HL-60 (cell line): ENCODE data around the gene MAPRE2.

ENCODE experiments used
- DNase-seq, 2 experiments: peaks; one replicate each; pipeline ENCODE4 v3.0.0-alpha.2; 2010 to 2020; ENCODE audit warnings: low read depth in 1 of 2, low spot score in 1 of 2
- H3K27ac ChIP-seq: fragments of 250-450 bp; sonication (Bioruptor Pico); replicated peaks from 2 replicates; pipeline ENCODE4 v1.5.1; 2020; ENCODE audit warnings: mild to moderate bottlenecking, moderate library complexity
- H3K27me3 ChIP-seq: fragments of 250-450 bp; sonication (Bioruptor Pico); 2 replicates; pipeline ENCODE4 v1.5.1; 2021; ENCODE audit warnings: mild to moderate bottlenecking, moderate library complexity; ENCODE audit not compliant: insufficient read depth, poor library complexity, severe bottlenecking
- H3K4me3 ChIP-seq: replicated peaks from 2 replicates; pipeline ENCODE4 v1.5.1; 2011; ENCODE audit warnings: mild to moderate bottlenecking, control low read depth, low read length; ENCODE audit not compliant: insufficient read depth
- GABPA ChIP-seq: IDR thresholded peaks from 2 replicates; pipeline ENCODE4 v1.6.1; 2012; ENCODE audit warnings: low read depth
- POLR2AphosphoS5 ChIP-seq: IDR thresholded peaks from 2 replicates; pipeline ENCODE4 v1.6.1; 2012; ENCODE audit warnings: low read depth
- REST ChIP-seq: IDR thresholded peaks from 2 replicates; pipeline ENCODE4 v1.6.1; 2012; ENCODE audit warnings: low read depth; ENCODE audit not compliant: insufficient replicate concordance
- SPI1 ChIP-seq: IDR thresholded peaks from 2 replicates; pipeline ENCODE4 v1.6.1; 2012; ENCODE audit warnings: low read depth, mild to moderate bottlenecking, borderline replicate concordance
- TF ChIP-seq, protein P1 (sequence below): IDR thresholded peaks from one replicate; pipeline ENCODE4 v1.5.1; 2011; ENCODE audit warnings: low read length, control low read depth, inconsistent platforms; ENCODE audit not compliant: insufficient read depth

The MAPRE2 gene

DNA sequence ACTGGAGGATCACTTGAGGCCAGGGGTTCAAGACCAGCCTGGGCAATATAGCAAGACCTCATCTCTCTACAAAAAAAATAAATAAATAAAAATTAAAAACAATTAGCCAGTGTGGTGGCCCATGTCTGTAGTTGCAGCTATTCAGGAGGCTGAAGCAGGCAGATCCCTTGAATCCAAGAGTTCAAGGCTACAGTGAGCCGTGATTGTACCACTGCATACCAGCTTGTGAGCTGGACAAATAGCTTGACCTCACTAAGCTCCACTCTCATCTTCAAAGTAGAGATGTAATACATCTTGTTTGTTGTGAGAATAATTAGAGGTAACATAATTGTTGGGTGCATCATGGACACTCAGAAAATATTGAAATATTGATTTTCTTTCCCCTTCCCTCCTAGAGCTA, 31.1 kb upstream of the MAPRE2 start:
- DNase-seq, result no peak
- H3K27me3 ChIP-seq, result no peaks in the 10 kb centered on the region
- H3K4me3 ChIP-seq, result no peak overlapping the region
- no peak overlapping the region for H3K27ac ChIP-seq
- TF ChIP-seq, protein P1, sequence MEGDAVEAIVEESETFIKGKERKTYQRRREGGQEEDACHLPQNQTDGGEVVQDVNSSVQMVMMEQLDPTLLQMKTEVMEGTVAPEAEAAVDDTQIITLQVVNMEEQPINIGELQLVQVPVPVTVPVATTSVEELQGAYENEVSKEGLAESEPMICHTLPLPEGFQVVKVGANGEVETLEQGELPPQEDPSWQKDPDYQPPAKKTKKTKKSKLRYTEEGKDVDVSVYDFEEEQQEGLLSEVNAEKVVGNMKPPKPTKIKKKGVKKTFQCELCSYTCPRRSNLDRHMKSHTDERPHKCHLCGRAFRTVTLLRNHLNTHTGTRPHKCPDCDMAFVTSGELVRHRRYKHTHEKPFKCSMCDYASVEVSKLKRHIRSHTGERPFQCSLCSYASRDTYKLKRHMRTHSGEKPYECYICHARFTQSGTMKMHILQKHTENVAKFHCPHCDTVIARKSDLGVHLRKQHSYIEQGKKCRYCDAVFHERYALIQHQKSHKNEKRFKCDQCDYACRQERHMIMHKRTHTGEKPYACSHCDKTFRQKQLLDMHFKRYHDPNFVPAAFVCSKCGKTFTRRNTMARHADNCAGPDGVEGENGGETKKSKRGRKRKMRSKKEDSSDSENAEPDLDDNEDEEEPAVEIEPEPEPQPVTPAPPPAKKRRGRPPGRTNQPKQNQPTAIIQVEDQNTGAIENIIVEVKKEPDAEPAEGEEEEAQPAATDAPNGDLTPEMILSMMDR, result no peak

DNA sequence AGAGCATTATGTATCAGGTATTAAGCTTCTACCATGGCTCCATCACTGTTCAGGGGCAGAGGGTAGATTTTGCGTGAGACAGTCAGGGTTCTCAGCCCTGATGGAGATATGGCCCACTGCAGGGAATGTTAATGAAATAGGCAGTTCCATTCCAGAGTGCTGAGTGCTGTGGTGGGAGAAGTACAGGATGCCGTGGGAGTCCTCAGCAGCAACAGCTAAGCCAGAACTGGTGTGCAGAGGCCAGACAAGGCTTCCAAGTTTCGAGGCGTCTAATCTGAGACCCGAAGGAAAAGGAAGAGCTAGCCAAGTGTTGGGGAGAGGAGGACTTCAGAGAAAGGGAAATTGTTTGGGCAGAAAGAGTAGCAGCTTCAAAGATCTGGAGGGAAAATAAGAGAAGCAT, 30.2 kb upstream of the MAPRE2 start:
- Histone ChIP-seq H3K27me3 (no peaks in the 10 kb centered on the region), H3K4me3 (no peak overlapping the region), H3K27ac (no peak overlapping the region)
- DNase-seq, result no peak
- TF ChIP-seq REST (no peak), SPI1 (no peak), GABPA (no peak), POLR2AphosphoS5 (no peak)
- TF ChIP-seq, protein P1, result no peak

DNA sequence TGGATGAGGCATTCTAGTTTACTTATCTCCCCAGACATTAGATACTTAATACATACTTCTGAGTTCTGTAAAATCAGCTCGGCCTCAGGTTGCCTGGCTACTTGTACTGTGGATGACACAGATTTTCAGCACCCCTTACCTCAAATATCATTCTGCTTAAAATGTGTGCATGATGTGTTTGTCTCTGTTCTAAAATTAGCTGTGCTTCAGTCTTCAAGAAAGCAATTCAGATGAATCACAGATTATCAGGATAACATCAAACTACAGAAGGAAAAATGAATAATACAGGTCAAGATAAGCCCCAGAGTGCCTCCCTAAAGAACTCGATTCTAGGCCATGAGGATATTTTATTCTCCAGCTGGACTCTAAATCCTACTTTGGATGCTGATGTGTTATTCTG, 21.3 kb upstream of the MAPRE2 start:
- Histone ChIP-seq H3K27ac (no peak overlapping the region), H3K4me3 (no peak overlapping the region), H3K27me3 (no peaks in the 10 kb centered on the region)
- TF ChIP-seq, protein P1, result no peak
- TF ChIP-seq REST (no peak), POLR2AphosphoS5 (no peak), GABPA (no peak), SPI1 (no peak)
- no peak for DNase-seq

DNA sequence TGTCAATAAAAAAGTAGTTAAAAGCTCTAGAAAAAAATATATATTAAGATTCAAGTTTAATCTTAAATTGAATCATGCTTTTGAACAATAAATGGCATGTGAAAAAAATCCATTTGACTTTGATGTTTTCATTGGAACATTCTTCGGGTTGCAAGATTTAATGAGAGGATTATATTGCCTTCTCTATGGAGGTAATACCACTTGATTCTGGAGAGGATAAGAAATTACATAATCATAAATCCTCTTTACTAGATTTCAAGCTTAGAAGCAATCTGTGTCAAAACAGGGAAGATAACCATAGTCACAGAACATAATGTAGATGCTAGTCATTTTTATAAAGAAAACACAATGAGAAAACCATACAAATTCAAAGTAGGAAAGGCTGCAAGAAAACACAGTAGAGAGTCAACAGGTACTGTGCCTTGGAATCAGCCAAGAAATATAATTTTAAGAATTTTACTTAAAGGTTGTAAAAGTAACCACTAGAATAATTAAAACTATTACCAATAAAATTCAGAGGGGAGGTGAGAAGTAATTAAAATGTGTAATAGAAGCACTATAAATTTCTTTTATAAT, 18.7 kb upstream of the MAPRE2 start:
- Histone ChIP-seq H3K4me3 (no peak overlapping the region), H3K27me3 (no peaks in the 10 kb centered on the region), H3K27ac (no peak overlapping the region)
- no peak for DNase-seq
- no peak for TF ChIP-seq REST
- no peak for TF ChIP-seq GABPA
- TF ChIP-seq, protein P1, result no peak
- TF ChIP-seq SPI1, result no peak
- no peak for TF ChIP-seq POLR2AphosphoS5
